Measurements from ENCODE around the gene CWC27.

Gene CWC27

DNA sequence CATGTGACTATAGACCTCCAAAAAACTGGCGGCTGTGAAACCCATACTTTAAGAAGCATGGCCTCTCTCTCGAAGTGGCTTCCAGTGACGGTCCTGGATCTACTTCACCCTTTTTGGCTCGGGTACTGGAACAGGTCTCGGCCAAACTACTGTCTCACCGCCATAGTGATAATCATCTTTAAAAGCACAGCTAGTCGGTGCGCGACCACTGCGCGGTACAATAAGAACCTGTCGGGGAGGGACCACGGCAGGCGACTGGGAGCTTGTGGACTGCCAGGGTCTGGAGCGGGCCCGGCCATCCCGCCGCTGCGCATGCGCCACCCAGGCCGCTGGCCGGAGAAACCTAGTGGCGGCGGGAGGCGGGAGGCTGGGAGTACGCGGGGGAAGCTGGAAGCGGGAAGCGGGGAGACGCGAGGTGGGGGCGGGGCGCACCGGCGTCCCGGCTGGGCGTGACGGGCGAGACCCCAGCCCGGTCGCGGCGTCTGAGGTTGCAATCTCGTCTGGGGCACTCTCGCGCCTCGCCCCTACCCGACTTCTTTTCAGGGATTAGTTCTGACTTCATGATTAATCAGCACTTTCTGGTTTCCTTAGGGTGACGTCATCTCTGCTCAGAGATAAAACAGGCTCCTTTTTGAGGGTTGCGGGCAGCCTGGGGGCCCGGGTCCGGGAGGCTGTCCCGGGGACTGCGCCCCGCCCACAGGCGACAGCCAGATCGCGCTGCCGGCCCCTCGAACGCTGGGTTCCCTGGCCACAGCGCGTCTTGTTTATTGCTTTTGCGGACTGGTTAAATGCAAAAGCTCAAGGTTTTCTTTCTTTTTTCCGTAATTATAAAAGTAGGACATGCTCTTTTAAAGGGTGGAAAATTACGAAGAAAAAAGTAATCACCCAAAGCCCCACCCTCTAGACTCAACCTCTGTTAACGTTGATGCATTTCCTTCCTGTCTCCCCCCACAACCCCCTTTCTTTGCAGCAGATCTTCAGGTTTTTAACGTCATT, 266.8 kb downstream of the CWC27 start:
- peak; percentile 99 for DNase-seq (ENCODE audit: low read depth)

DNA sequence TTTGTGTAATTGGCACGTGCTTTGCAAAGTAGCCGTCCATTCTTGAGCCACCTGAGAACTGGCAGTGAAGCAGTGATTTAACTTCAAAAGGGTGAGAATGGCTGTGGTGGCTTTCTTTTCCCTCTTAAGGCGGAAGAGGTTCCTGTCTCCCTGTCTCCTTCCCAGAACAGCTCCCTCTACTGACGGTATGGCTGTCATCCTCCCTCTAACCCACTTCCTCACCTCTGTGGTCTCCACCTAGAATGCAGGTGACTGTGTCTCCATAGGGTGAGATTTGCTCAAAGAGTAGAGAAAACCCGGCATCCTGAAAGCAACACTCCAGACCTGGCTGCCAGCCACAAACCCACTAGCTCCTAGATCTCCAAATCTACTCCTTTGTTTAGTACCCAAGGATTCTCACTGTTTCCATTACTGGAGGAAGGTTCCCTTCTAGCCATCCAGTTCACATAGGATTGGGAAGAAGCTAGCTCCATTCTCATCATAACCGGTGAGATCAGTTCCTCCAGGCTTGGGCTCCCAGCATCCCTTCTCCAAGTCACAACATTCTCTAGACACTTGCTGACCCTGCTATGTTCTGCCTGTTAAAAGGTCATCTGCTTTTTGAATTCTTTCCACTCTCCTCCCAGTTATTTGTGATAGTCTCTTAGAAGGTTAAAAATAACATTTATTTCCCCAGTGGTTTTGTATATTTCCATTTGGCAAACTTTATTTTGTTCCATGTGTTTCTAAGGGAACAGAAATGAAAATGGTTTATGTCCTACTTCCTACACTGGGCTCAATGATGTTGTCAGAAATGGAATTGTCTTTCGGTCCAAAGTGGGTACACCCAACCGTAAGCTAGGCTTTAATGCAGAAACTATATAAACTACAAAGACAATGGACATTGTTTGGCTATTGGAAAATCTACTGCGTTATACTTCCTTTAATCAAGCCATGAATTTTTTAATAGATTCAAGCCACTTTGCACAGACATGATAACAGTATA, 269.4 kb downstream of the CWC27 start:
- peak; percentile 52 for DNase-seq (ENCODE audit: low read depth)

DNA sequence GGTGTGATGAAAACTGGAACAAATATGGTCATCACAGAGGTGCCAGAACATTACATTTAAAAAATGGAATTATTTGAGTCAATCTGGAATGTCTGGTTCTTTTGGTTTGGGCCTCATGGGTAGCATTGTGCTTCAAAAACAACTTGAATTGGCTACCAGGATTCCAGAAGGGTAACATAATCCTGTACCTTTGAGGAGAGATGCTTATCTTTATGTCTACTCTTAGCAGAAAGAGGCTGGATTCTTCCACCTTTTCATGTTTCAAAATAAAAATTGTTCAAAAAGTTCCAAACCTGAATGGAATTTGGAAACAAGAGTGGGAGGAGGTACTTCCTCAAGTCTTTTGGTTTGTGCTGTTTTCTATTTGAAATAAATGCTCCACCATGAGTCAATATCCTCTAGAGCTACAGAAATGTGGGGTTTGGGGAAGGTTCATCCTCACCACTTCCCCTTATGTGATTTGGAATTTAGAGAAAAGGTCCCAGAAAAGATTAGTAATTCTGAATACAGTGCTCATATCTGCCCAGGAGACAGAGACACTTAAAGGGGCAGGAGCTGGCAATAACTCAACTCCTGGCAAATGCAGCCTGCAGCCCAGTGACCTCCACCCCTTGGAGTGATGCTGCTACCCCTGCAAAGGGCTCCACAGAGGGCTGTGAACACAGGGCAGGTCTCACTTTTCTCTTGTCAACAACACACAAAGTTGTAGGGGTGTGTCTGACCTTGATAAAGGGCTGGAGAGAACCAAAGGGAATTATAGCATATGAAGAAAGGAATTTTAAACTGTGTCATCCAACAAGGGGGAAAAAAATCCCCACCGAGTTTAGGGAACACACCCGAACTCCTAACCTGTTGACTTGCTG, 272.8 kb downstream of the CWC27 start:
- peak; percentile 76 for DNase-seq (ENCODE audit: low read depth)

DNA sequence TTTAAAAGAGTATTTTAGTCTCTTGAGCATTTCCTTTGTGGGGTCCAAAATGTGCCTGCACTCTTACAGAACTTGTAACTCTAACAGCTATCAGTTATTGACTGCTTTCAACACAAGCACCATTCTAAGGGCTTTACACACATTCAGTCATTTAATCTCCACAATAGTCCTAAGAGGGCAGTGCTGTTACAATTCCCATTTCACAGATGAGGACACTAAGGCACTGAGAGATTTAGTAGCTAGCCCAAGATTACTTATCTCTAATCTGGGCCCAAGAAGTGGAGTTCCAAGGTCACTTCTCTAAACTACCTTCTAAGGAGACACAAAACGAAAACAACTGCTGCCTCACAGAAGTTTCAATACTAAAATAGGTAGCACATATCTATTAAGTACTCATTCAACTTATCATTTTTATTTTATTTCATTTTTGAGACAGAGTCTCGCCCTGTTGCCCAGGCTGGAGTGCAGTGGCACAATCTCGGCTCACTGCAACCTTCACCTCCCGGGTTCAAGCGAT, 275.2 kb downstream of the CWC27 start:
- no peak for DNase-seq (ENCODE audit: low read depth)

DNA sequence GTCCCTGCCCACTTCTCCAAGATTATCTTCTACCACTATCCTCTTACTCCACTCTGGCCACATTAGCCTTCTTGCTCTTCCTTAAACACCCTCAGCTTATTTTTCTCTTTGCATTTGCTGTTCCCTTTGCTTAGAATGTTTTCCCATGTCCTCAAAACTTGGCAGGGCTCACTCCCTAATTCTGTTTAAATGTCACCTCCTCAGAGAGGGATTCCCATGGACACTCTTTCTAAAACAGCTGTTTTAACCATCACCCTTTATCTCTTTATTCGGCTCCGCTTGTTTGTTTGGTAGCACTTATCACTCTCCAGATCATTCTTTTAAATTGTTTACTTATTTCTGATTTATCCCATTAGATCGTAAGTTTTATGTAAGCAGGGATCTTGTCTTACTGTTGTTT, 278.5 kb downstream of the CWC27 start:
- no peak for DNase-seq (ENCODE audit: low read depth)

DNA sequence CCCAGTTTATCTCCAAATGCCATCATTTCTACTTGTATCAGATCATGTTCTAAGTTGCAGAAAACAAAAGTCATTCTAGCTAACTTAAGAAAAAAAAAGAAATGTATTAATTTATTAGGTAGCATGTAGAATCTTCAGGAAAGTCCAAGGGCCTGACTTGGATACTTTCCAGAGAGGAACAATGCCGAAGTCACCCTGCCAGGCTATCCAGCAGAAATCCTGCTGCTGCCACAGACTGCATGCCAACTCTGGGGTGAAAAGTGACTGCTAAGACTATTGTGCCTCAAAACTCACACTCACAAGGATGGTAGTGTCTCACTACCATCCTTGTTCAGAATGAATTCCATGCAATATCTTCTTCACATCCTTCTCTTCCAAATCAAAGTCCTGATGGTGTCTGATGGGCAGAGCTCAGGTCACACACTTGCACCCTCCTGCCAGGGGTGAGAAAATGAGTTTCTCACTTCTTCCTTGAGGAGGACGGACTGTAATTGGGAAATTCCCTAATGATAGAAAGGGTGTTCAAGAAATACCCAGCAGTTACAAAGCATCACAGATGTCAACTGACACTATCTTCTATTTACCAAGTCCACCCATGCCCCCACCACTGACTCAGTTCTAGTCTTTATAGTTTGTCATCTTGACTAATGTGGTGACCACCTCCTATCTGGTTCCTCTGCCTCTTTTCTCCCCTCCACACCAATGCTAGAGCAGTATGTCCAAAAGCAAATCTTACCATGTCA, 279.4 kb downstream of the CWC27 start:
- DNase-seq (ENCODE audit: low read depth), result no peak

DNA sequence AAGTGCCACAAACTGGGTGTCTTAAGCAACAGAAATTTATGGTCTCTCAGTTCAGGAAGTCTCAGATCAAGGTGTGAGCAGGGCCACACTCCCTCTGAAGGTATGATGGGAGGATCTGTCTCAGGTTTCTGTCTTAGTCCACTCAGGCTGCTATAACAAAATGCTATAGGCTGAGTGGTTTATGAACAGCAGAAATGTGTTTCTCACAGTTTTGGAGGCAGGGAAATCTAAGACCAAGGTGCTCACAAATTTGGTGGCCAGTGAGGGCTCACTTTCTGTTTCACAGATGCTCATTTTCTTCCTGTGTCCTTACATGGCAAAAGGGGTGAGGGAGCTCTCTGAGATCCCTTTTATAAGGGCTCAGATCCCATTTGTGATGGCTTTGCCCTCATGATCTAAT, 281.4 kb downstream of the CWC27 start:
- no peak for DNase-seq (ENCODE audit: low read depth)

DNA sequence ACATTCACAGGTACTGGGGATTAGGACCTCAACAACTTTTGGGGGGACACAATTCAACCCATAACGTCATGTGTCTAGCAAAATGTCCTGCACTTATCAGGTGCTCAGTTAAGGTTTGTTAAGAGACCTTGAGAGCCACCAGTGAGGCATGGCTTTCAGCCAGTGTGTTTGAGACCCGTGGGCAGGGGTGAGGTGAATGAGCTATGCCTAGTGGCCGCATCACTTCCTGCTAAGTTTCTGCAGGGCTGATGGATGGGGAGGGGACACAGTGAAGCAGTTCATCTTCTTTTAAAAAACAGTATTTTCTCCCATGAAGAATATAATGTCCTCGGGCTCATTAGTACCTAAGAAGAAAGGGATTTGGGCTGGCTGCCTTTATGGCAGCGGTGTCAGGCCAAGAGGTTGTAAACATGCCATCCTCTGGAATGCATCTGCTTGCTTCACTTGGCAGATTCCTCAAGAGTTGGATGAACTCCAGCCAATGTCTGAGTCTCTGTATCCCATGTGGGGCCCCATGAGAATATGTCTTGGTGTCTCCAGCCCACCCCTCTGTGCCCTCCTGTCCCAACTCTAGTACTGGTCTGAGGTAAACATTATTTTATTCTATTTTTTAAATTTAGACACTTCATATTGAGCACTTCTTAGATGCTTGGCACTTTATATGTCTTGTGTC, 282.2 kb downstream of the CWC27 start:
- no peak for DNase-seq (ENCODE audit: low read depth)

DNA sequence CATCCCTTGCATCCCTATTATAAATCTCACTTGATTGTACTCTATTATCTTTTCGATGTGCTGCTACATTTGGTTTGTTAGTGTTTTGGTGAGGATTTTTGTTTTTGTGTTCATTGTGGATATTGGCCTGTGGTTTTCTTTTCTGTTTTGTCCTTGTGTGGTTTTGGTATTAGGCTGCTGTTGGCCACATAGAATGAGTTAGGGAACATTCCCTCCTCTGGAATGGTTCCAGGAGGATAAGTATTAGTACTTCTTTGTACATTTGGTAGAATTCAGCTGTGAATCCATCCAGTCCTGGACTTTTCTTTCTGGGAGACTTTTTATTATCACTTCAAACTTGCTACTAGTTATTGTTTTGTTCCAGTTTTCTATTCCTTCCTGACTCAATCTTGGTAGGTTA, 287.2 kb downstream of the CWC27 start:
- DNase-seq (ENCODE audit: low read depth), result no peak

DNA sequence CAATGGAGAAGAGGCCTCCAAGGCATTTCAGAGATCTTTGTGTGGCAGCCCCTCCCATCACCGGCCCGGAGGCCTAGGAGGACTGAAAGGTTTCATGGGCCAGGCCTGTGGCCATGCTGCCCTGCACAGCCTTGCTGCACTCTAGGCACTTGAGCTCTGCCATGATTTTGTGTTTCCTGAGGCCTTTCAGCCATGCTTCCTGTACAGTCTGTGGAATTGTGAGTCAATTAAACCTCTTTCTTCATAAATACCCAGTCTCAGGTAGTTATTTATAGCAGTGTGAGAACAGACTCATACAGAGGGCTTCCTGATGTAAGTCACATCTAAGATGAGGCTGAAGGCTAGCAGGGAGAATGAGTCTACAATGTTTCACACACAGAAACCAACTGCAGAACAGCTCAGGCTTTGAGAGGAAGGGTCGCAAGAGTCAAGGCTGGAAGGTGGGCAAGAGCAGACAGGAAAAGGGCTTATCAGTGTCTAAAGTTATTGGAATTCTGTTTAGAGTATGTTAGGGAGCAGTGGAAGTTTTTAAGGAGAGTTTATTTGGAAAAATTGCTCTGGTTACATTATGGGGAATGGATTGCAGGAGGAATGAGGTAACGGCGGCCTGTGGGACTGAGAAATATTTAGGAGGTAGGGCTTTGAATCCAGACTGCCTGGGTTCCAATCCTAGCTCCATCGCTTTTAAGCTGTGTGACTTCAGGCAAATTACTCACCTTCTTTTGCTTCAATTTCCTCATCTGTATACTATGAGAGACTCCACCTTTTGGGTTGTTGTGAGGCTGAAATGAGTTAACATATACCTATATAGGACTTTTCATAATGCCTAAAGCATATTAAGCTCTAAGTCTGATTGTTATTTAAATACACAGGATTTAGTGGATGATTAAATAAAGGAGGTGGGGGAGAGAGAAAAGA, 291.2 kb downstream of the CWC27 start:
- DNase-seq (ENCODE audit: low read depth), result peak; percentile 69

DNA sequence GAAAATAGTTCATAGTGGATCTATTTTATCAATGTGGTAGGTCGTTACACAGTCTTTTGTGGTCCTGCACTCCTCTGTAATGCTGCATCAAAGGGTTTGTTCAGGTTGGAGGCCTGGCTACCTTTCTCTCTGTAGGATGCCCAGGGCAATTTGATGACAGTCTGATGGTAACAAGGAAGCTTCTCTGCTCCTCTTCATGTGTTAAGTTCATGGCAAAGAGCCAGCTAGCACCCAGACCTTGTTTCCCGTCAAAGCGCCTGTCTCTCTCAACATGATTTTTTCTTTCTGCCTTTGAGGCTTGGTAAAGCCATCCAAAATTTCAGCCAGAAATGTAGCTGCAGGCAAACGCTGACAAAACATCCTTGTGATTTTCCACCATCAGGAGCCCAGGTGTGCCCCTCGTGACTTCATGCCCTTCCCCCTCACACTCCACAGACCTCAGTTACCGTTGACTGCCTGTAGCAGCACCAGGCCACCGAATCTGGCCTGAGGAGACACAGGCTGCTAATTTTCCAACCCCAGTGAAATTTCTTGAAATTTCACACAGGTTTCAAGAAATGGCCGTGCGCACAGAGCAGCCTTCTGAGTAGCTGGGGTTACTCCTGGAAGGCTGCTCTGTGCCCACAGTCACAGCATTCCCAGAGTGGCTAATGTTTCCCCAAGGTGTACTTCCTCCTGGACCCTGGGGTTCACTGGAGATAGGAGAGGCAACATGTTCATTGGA, 292.7 kb downstream of the CWC27 start:
- DNase-seq (ENCODE audit: low read depth), result no peak

DNA sequence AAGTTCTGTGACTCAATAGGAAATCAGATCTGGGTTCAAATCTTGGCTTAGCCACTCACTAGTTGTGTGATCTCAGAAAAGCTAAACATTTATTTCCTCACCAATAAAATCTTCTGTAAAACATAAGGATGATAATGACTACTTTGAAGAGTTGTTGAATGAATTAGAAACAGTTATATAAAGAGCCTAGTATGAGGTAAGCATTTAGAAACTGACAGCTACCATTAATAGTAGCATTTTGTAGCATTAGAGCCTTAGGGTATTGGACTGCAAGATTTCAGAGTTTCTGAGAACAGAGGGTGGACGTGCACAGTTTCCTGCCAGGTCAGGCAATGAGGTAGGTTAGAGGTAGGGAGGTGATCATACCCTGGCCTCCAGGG, 293.2 kb downstream of the CWC27 start:
- DNase-seq (ENCODE audit: low read depth), result no peak

DNA sequence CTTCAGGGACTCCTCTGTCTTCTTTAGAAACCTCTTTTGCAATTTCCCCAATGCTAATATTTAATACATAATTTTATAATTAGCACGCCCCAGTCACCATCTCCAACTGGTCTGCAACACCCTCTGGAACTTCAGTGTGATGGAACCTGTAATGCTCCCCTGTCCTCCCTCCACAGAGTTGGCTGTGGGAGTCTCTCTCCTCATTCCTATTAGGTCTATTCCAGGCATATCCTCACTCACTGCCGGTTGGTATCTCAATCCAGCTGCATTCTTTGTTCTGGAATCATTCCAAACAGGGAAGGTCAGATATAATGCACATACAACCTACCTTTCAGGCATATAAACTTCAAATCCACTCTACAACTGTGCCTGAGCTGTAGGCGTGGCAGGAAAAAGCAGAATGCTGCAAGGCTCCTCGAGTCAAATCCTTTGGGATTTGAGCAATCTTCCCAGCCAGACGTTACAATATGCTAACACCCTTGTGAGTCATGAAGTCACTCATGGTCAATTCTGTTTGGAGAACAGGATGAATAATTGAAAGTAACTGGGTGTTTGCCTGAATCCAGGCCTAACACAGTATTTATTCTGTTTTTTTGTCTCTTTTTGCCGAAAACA, 293.8 kb downstream of the CWC27 start:
- DNase-seq (ENCODE audit: low read depth), result peak; percentile 93

DNA sequence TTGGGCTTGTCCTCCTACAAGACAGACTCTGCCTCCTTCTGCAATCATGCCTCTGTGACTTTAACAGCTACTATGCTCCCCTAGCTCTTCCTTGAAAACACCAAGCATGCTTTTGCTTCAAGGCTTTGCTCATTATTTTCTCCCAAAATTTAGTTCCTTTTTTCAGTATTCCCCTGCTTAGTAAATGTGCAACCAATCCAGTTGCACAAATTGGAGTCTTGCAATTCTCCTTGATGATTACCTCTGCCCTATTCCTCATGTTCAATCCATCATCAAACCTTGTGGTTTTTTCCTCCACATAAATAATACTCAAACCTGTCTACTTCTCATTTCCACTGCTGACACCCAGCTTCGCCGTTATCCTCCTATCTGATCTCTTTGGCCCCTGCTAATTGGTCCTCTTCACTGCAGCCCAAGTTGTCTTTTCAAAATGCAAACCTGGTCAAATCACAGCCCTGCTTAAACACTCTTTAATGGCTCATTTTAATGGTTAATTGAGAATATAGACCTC, 296.3 kb downstream of the CWC27 start:
- DNase-seq (ENCODE audit: low read depth), result no peak

DNA sequence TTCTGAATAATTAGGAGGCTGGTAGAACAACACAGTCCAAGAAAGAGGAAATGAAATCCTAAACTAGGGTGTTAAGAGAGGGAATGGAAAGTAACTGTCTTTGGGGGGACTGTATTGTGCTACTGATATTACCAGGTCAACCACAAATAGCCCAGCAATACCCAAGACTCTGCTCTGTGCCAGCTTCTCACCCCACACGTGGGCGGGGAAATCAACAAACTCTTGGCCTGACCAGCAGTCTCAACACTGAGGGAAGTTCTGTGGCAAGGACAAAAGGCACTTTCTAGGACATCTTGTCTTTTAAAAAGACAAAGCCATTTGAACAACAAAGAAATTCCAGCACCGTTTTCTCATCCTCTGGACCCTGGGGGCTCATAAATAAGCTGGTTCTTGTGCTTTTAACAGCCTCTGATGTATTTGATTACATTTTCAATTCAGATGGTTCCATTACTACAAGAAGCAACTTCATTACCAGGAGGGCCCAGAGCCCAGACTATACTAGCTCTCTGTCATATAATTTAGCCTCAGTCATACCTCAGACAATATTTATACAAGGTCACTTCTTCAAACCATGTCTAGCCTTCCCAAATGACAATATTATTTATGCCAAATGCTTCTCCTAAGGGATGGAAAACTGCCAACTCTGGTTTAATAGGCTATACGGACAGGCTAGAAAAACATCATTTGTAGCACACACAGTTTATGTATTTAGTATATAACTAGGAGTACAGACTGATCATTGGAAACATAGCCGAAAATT, 297.8 kb downstream of the CWC27 start:
- DNase-seq (ENCODE audit: low read depth), result no peak

DNA sequence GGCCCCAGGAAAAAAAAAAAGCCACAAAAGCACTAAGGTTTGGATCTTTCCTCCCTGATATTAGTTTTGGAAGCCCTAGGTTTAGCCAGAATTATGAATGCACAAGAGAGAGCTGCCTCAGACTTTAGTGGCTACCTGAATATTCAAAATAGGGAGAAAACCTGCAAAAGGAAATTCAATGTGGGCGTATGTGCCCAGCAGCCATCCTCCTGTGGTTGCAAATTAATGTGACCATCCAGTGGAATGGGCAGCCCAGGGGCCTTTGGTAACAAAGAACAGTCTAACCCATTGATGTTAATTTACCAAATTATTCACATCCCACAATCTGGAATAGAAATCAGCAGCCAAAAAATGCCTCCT, 298.4 kb downstream of the CWC27 start:
- DNase-seq (ENCODE audit: low read depth), result no peak

Measured in ELR (cell line).